Esophagus muscularis mucosa (tissue), 3 donors: ENCODE results near the gene ARID5B.

Source experiments
- CTCF ChIP-seq, 3 experiments: fragments of 200-600 bp in 2 of 3; fragments of 450-650 bp in 1 of 3; sonication (generic) in 2 of 3; IDR thresholded peaks; one replicate each; pipeline ENCODE4 v1.5.1; 2017 to 2019; ENCODE audit warnings: antibody characterized with exemption in 3 of 3, mild to moderate bottlenecking in 2 of 3, moderate library complexity in 1 of 3
- POLR2A ChIP-seq: fragments of 450-650 bp; IDR thresholded peaks from one replicate; pipeline ENCODE4 v1.6.1; 2017; ENCODE audit warnings: antibody characterized with exemption, moderate library complexity, mild to moderate bottlenecking, low read depth
- POLR2AphosphoS5 ChIP-seq, 2 donors: sonication (generic); formaldehyde crosslinking; IDR thresholded peaks; one replicate each; pipeline ENCODE4 v1.6.1; 2017; ENCODE audit warnings: antibody characterized with exemption in 2 of 2

- TF ChIP-seq CTCF (IDR thresholded peaks at IDR 0.05) = no peak
- TF ChIP-seq POLR2AphosphoS5 (IDR thresholded peaks at IDR 0.05) = no peak
- TF ChIP-seq POLR2A = no peak
Measured at GRCh38 chr10:62050346-62050892, 148.9 kb downstream of the ARID5B start.
